ENCODE data around the gene RXRG.

DNA sequence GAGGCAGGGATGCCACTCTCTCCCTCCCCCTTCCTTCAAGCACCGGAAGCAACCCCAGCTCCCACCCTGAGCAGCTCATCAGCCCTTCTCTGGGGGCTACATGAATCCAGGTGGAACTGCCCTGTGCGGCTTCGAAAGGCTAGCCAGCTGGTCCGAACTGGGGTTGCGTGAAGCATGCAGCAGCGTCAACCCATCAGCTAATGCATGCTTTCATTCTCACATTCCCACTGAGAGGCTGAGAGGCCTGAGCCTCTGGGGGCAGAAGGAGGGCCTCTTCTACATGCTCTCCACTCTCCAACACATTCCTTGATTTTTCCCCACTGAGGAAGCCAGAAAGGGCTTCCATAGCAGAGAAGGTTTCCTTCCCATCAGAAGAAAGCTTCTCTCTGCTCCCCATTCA, 5.6 kb downstream of the RXRG start:
- TF ChIP-seq, protein P1, sequence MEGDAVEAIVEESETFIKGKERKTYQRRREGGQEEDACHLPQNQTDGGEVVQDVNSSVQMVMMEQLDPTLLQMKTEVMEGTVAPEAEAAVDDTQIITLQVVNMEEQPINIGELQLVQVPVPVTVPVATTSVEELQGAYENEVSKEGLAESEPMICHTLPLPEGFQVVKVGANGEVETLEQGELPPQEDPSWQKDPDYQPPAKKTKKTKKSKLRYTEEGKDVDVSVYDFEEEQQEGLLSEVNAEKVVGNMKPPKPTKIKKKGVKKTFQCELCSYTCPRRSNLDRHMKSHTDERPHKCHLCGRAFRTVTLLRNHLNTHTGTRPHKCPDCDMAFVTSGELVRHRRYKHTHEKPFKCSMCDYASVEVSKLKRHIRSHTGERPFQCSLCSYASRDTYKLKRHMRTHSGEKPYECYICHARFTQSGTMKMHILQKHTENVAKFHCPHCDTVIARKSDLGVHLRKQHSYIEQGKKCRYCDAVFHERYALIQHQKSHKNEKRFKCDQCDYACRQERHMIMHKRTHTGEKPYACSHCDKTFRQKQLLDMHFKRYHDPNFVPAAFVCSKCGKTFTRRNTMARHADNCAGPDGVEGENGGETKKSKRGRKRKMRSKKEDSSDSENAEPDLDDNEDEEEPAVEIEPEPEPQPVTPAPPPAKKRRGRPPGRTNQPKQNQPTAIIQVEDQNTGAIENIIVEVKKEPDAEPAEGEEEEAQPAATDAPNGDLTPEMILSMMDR (IDR thresholded peaks at IDR 0.05): no peak
- TF ChIP-seq EP300 (IDR thresholded peaks at IDR 0.05) (no peak), POLR2AphosphoS5 (IDR thresholded peaks at IDR 0.05) (no peak), POLR2A (IDR thresholded peaks at IDR 0.05; ENCODE audit: low read depth) (no peak)

Measured in esophagus muscularis mucosa (tissue), 4 donors.